ENCODE results near the gene SLC8B1.
"Not testable (repeated sequence)": the region's sequence is repeated elsewhere in the genome, so short reads cannot be mapped to it uniquely, and the experiment has no call there.

SLC8B1 gene

GRCh38 chr12:113354192-113354591 lies 19.3 kb upstream of the SLC8B1 start:
- DNase-seq: not testable (repeated sequence)

- DNase-seq: no peak
Measured at GRCh38 chr12:113351089-113351488, 16.2 kb upstream of the SLC8B1 start.

- no peak for DNase-seq
Measured at GRCh38 chr12:113348849-113349536, 14.1 kb upstream of the SLC8B1 start.

GRCh38 chr12:113347892-113348291 lies 13.0 kb upstream of the SLC8B1 start:
- no peak for DNase-seq

GRCh38 chr12:113347107-113347506 lies 12.2 kb upstream of the SLC8B1 start:
- no peak for DNase-seq

- DNase-seq: no peak
Measured at GRCh38 chr12:113346353-113346752, 11.4 kb upstream of the SLC8B1 start.

GRCh38 chr12:113345318-113345717 lies 10.4 kb upstream of the SLC8B1 start:
- no peak for DNase-seq

GRCh38 chr12:113341535-113341934 lies 6.6 kb upstream of the SLC8B1 start:
- DNase-seq: no peak

GRCh38 chr12:113340061-113340460 lies 5.2 kb upstream of the SLC8B1 start:
- no peak for DNase-seq

GRCh38 chr12:113339540-113339939 lies 4.6 kb upstream of the SLC8B1 start:
- DNase-seq: no peak

GRCh38 chr12:113333877-113334785 lies 778 bp downstream of the SLC8B1 start:
- DNase-seq: no peak

- no peak for DNase-seq
Measured at GRCh38 chr12:113333418-113333750, 1.5 kb downstream of the SLC8B1 start.

- DNase-seq: no peak
Measured at GRCh38 chr12:113332688-113333417, 2.1 kb downstream of the SLC8B1 start.

GRCh38 chr12:113330505-113330904 lies 4.4 kb downstream of the SLC8B1 start:
- DNase-seq: no peak

- no peak for DNase-seq
Measured at GRCh38 chr12:113329791-113330417, 5.0 kb downstream of the SLC8B1 start.

- no peak for DNase-seq
Measured at GRCh38 chr12:113329022-113329790, 5.7 kb downstream of the SLC8B1 start.

GRCh38 chr12:113328368-113328889 lies 6.5 kb downstream of the SLC8B1 start:
- no peak for DNase-seq

- DNase-seq: no peak
Measured at GRCh38 chr12:113326775-113327395, 8.0 kb downstream of the SLC8B1 start.

- DNase-seq: no peak
Measured at GRCh38 chr12:113325916-113326315, 9.0 kb downstream of the SLC8B1 start.

GRCh38 chr12:113322343-113322742 lies 12.6 kb downstream of the SLC8B1 start:
- no peak for DNase-seq

GRCh38 chr12:113320401-113320800 lies 14.5 kb downstream of the SLC8B1 start:
- no peak for DNase-seq
